SK-N-SH treated with all-trans-retinoic acid at 6 μM for 48 hours (cell line): Measurements from ENCODE around the gene SCCPDH.

ENCODE experiments used
- ESRRG ChIP-seq: fragments of 250-450 bp; sonication (Bioruptor Pico); IDR thresholded peaks from 2 replicates; pipeline ENCODE4 v1.6.1; 2021; ENCODE audit warnings: mild to moderate bottlenecking
- OSR1 ChIP-seq: fragments of 250-450 bp; sonication (Bioruptor Pico); IDR thresholded peaks from 2 replicates; pipeline ENCODE4 v1.8.0; 2022; ENCODE audit warnings: moderate library complexity, mild to moderate bottlenecking, inconsistent platforms
- POU6F1 ChIP-seq: fragments of 250-450 bp; sonication (Bioruptor Pico); IDR thresholded peaks from 2 replicates; pipeline ENCODE4 v1.8.0; 2021; ENCODE audit warnings: low read depth, mild to moderate bottlenecking, moderate library complexity, borderline replicate concordance
- TCF4 ChIP-seq: fragments of 250-450 bp; sonication (Bioruptor Pico); IDR thresholded peaks from 2 replicates; pipeline ENCODE4 v1.8.0; 2021; ENCODE audit warnings: mild to moderate bottlenecking, moderate library complexity, borderline replicate concordance
- ZFP3 ChIP-seq: fragments of 250-450 bp; sonication (Bioruptor Pico); IDR thresholded peaks from 2 replicates; pipeline ENCODE4 v1.5.0; 2020; ENCODE audit warnings: mild to moderate bottlenecking, moderate library complexity
- ZFP30 ChIP-seq: fragments of 450-650 bp; formaldehyde crosslinking; IDR thresholded peaks from 2 replicates; pipeline ENCODE4 v1.5.0; 2022; ENCODE audit warnings: mild to moderate bottlenecking, moderate library complexity
- TF ChIP-seq, protein P1 (sequence below): fragments of 250-450 bp; sonication (Bioruptor Pico); IDR thresholded peaks from 2 replicates; pipeline ENCODE4 v1.5.1; 2020; ENCODE audit warnings: low read depth, mild to moderate bottlenecking, moderate library complexity

DNA sequence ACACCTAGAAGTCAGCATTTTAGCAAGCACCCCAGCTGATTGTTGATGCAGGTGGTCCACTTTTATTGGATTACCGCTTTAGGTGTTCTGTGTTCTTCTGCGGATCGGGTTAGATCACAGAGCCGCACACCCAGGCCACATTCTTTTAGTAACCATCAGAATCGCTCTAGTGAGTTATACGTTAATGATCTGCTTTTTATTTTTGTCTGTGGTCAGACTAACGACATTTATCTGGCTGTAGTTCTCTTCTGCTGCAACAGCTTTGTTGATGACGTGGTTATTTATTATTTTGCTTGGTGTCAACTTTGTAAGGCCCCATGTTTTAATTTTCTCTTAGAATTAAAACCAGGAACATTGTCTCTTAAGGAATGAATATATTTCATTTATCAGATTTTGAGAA is 18.2 kb downstream of the SCCPDH start:
- TF ChIP-seq OSR1 (CRISPR knock-in tag), result no peak
- no peak for TF ChIP-seq ZFP30
- TF ChIP-seq ZFP3 (CRISPR knock-in tag), result no peak
- TF ChIP-seq TCF4 (CRISPR knock-in tag), result no peak
- TF ChIP-seq, protein P1, sequence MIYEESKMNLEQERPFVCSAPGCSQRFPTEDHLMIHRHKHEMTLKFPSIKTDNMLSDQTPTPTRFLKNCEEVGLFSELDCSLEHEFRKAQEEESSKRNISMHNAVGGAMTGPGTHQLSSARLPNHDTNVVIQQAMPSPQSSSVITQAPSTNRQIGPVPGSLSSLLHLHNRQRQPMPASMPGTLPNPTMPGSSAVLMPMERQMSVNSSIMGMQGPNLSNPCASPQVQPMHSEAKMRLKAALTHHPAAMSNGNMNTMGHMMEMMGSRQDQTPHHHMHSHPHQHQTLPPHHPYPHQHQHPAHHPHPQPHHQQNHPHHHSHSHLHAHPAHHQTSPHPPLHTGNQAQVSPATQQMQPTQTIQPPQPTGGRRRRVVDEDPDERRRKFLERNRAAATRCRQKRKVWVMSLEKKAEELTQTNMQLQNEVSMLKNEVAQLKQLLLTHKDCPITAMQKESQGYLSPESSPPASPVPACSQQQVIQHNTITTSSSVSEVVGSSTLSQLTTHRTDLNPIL (CRISPR knock-in tag), result no peak
- no peak for TF ChIP-seq POU6F1 (CRISPR knock-in tag)
- TF ChIP-seq ESRRG, result no peak
